HG03025 (cell line): ENCODE results near the gene PHLDA3.
"Not testable (repeated sequence)": the region's sequence is repeated elsewhere in the genome, so short reads cannot be mapped to it uniquely, and the experiment has no call there.

Experiments used
- ATAC-seq: cut with Tn5 transposase; IDR thresholded peaks from one replicate; pipeline ENCODE4 v1.9.1; 2021; ENCODE audit warnings: mild to moderate bottlenecking, moderate library complexity; ENCODE audit not compliant: unreplicated experiment, low FRiP score

The PHLDA3 gene

GRCh38 chr1:201504179-201504631, 35.2 kb upstream of the PHLDA3 start:
- no peak for ATAC-seq

GRCh38 chr1:201503397-201504176, 34.6 kb upstream of the PHLDA3 start:
- ATAC-seq: no peak

- no peak for ATAC-seq
These were observed 33.5 kb upstream of the PHLDA3 start for GRCh38 chr1:201502511-201502857.

- no peak for ATAC-seq
These were observed 33.0 kb upstream of the PHLDA3 start for GRCh38 chr1:201501812-201502510.

- no peak for ATAC-seq
These were observed 32.2 kb upstream of the PHLDA3 start for GRCh38 chr1:201501144-201501543.

- ATAC-seq: no peak
These were observed 31.7 kb upstream of the PHLDA3 start for GRCh38 chr1:201500670-201501120.

GRCh38 chr1:201499795-201500669, 31.0 kb upstream of the PHLDA3 start:
- no peak for ATAC-seq

- no peak for ATAC-seq
These were observed 30.2 kb upstream of the PHLDA3 start for GRCh38 chr1:201499191-201499590.

GRCh38 chr1:201498621-201499020, 29.6 kb upstream of the PHLDA3 start:
- ATAC-seq: no peak

- ATAC-seq: no peak
These were observed 29.0 kb upstream of the PHLDA3 start for GRCh38 chr1:201497935-201498509.

- no peak for ATAC-seq
These were observed 27.3 kb upstream of the PHLDA3 start for GRCh38 chr1:201496296-201496690.

- no peak for ATAC-seq
These were observed 26.7 kb upstream of the PHLDA3 start for GRCh38 chr1:201495551-201496295.

- ATAC-seq: no peak
These were observed 25.0 kb upstream of the PHLDA3 start for GRCh38 chr1:201493757-201494617.

GRCh38 chr1:201493026-201493656, 24.2 kb upstream of the PHLDA3 start:
- not testable (repeated sequence) for ATAC-seq

GRCh38 chr1:201491896-201492511, 23.0 kb upstream of the PHLDA3 start:
- ATAC-seq: no peak

- ATAC-seq: no peak
These were observed 21.7 kb upstream of the PHLDA3 start for GRCh38 chr1:201490708-201491131.

- ATAC-seq: no peak
These were observed 20.8 kb upstream of the PHLDA3 start for GRCh38 chr1:201489643-201490261.
